ENCODE results near the gene LY6G6F. TPM values are rescaled to one million over a fixed set of nuclear protein-coding genes. Genes with fewer than 3 reads are reported as not detected.

Gene LY6G6F
- total and polyA plus RNA-seq, 2 donors (not counting 1 experiment from before 2014, with no cell fraction given) = not detected

DNA sequence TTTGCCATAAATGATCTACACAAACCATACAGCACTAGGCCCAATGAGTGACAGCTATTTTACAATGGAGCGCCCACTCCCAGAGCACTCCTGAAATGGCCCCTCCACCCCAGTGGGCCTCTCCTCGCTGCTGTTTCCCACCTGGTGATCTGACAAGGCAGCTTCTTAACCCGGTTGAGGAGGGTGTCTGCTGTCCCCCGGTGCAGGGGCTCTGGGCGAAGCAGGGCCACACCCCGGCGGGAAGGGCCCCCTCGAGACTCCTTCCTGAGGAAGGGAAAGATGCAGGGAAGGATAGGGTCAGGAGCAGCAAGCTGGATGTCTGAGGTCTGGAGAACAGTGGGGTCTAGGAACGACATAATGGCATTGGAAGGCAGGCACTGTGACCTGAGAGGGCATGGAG lies 13.8 kb upstream of the LY6G6F start:
- no peak overlapping the region for H3K9ac ChIP-seq (ENCODE audit: low read length)
- H3K27me3 ChIP-seq (replicated peaks in 1 of 4; ENCODE audit: control extremely low read depth in 1 of 4, control insufficient read depth in 3 of 4, insufficient read depth in 4 of 4, low read length in 3 of 4) = no peaks in the 10 kb centered on the region
- DNase-seq = no peak
- H3K4me3 Mint-ChIP-seq = no peak overlapping the region
- no peaks in the 10 kb centered on the region for H3K79me2 ChIP-seq (ENCODE audit: control insufficient read depth, insufficient read depth, low read length)
- TF ChIP-seq CTCF (IDR thresholded peaks at IDR 0.05) (no peak), EZH2 (IDR thresholded peaks at IDR 0.05; ENCODE audit: borderline replicate concordance, insufficient read depth, low read depth, low read length, poor library complexity, severe bottlenecking) (no peak)
- H3K27ac ChIP-seq (ENCODE audit: low read length in 2 of 2) = no peak overlapping the region
- POLR2A ChIA-PET = interaction anchor here (0.5 to 0.6 kb wide), 4 partner anchors 8 to 273 kb away, joined by 3 to 5 read pairs (median 4); no protein-coding TSS in a partner anchor
- H3K4me2 ChIP-seq (replicated peaks; ENCODE audit: low read depth, low read length, poor library complexity, severe bottlenecking) = no peak overlapping the region
- ATAC-seq (ENCODE audit: low read depth) = no peak
- WGBS (ENCODE audit: insufficient coverage) = 94% methylated on average over 8 of the region's 9 CpGs
- CTCF ChIA-PET = interaction anchor here (0.5 to 0.9 kb wide), 2 partner anchors 142 to 294 kb away, joined by 4 read pairs; no protein-coding TSS in a partner anchor
- intact Hi-C loops (cut with micrococcal nuclease) = no loop called here
- H3K9me3 ChIP-seq (ENCODE audit: control extremely low read depth in 1 of 3, control insufficient read depth in 2 of 3, insufficient read depth in 1 of 3, low read length in 2 of 3) = no peaks in the 10 kb centered on the region
- no peak overlapping the region for H2AFZ ChIP-seq (ENCODE audit: insufficient read depth, low read depth, low read length, poor library complexity, severe bottlenecking)
- no peaks in the 10 kb centered on the region for H4K20me1 ChIP-seq (ENCODE audit: control insufficient read depth, insufficient read depth, low read length, poor library complexity, severe bottlenecking)
- H3K27ac Mint-ChIP-seq = no peak overlapping the region
- H3K27me3 Mint-ChIP-seq = no peaks in the 10 kb centered on the region
- peaks cover 17% of the 10 kb centered on the region for H3K4me1 Mint-ChIP-seq
- no peaks in the 10 kb centered on the region for H3K9me3 Mint-ChIP-seq (ENCODE audit: insufficient read depth)
- H3K4me3 ChIP-seq (ENCODE audit: control extremely low read depth in 1 of 5, extremely low read depth in 1 of 5, insufficient read depth in 1 of 5, low read depth in 2 of 5, low read length in 4 of 5) = no peak overlapping the region
- peaks cover 10 to 18% of the 10 kb centered on the region in 2 donors for H3K4me1 ChIP-seq (ENCODE audit: control insufficient read depth in 2 of 2, insufficient read depth in 2 of 2, low read length in 2 of 2)
- H3K36me3 ChIP-seq (replicated peaks in 1 of 2; ENCODE audit: control extremely low read depth in 1 of 2, control insufficient read depth in 1 of 2, extremely low read depth in 1 of 2, insufficient read depth in 2 of 2, low read length in 1 of 2) = peaks cover 0 to 81% of the 10 kb centered on the region in 2 experiments

DNA sequence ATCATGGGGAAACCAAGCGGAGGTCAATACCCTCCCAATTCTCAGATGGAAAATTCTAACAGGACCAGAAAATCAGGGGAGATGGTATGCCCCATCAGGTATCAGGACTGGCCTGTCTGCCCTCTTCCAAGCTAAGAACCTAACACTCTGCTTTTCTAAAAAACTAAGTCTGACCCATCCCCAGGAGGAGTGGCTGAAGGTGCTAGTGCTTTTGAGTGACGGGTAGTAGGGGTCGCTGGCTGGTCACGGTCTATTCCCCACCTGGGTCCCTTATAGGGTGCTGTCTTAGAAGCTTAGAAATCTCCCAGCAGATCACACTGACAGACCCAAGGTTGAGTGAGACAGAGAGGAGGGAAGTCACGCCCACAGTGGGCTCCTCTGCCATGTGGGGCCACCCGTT lies 13.1 kb upstream of the LY6G6F start:
- H3K4me2 ChIP-seq (replicated peaks; ENCODE audit: low read depth, low read length, poor library complexity, severe bottlenecking) = no peak overlapping the region
- H3K9ac ChIP-seq (ENCODE audit: low read length) = no peak overlapping the region
- ATAC-seq (ENCODE audit: low read depth) (no peak), DNase-seq (no peak)
- H3K79me2 ChIP-seq (ENCODE audit: control insufficient read depth, insufficient read depth, low read length) = no peaks in the 10 kb centered on the region
- Mint-ChIP-seq H3K9me3 (ENCODE audit: insufficient read depth) (no peaks in the 10 kb centered on the region), H3K27ac (no peak overlapping the region), H3K4me3 (no peak overlapping the region), H3K4me1 (peaks cover 19% of the 10 kb centered on the region), H3K27me3 (no peaks in the 10 kb centered on the region)
- TF ChIP-seq CTCF (IDR thresholded peaks at IDR 0.05) = no peak
- TF ChIP-seq EZH2 (IDR thresholded peaks at IDR 0.05; ENCODE audit: borderline replicate concordance, insufficient read depth, low read depth, low read length, poor library complexity, severe bottlenecking) = no peak
- H3K9me3 ChIP-seq (ENCODE audit: control extremely low read depth in 1 of 3, control insufficient read depth in 2 of 3, insufficient read depth in 1 of 3, low read length in 2 of 3) = no peaks in the 10 kb centered on the region
- no peak overlapping the region for H2AFZ ChIP-seq (ENCODE audit: insufficient read depth, low read depth, low read length, poor library complexity, severe bottlenecking)
- H4K20me1 ChIP-seq (ENCODE audit: control insufficient read depth, insufficient read depth, low read length, poor library complexity, severe bottlenecking) = no peaks in the 10 kb centered on the region
- ChIA-PET POLR2A (interaction anchor here (0.6 kb wide), 1 partner anchor 273 kb away, joined by 4 read pairs; no protein-coding TSS in a partner anchor), CTCF (interaction anchor here (0.5 to 1.3 kb wide), 3 partner anchors 9 to 294 kb away, joined by 3 to 4 read pairs (median 3); no protein-coding TSS in a partner anchor)
- H3K4me3 ChIP-seq (ENCODE audit: control extremely low read depth in 1 of 5, extremely low read depth in 1 of 5, insufficient read depth in 1 of 5, low read depth in 2 of 5, low read length in 4 of 5) = no peak overlapping the region
- H3K27ac ChIP-seq (ENCODE audit: low read length in 2 of 2) = no peak overlapping the region
- no peaks in the 10 kb centered on the region for H3K27me3 ChIP-seq (replicated peaks in 1 of 4; ENCODE audit: control extremely low read depth in 1 of 4, control insufficient read depth in 3 of 4, insufficient read depth in 4 of 4, low read length in 3 of 4)
- intact Hi-C loops (cut with micrococcal nuclease) = no loop called here
- H3K36me3 ChIP-seq (replicated peaks in 1 of 2; ENCODE audit: control extremely low read depth in 1 of 2, control insufficient read depth in 1 of 2, extremely low read depth in 1 of 2, insufficient read depth in 2 of 2, low read length in 1 of 2) = peaks cover 0 to 77% of the 10 kb centered on the region in 2 experiments
- peaks cover 10 to 18% of the 10 kb centered on the region in 2 donors for H3K4me1 ChIP-seq (ENCODE audit: control insufficient read depth in 2 of 2, insufficient read depth in 2 of 2, low read length in 2 of 2)
- WGBS (ENCODE audit: insufficient coverage) = 100% methylated on average over 1 of the region's 6 CpGs
